ENCODE data around the gene DNAJB6. TPM values are rescaled to one million over a fixed set of nuclear protein-coding genes. Genes with fewer than 3 reads are reported as not detected.
A peak's percentile ranks its signal among the peaks of the same experiment; 100 is the strongest.

The DNAJB6 gene
- total RNA-seq, 1 donor from 2014 or later: 155 TPM

DNA sequence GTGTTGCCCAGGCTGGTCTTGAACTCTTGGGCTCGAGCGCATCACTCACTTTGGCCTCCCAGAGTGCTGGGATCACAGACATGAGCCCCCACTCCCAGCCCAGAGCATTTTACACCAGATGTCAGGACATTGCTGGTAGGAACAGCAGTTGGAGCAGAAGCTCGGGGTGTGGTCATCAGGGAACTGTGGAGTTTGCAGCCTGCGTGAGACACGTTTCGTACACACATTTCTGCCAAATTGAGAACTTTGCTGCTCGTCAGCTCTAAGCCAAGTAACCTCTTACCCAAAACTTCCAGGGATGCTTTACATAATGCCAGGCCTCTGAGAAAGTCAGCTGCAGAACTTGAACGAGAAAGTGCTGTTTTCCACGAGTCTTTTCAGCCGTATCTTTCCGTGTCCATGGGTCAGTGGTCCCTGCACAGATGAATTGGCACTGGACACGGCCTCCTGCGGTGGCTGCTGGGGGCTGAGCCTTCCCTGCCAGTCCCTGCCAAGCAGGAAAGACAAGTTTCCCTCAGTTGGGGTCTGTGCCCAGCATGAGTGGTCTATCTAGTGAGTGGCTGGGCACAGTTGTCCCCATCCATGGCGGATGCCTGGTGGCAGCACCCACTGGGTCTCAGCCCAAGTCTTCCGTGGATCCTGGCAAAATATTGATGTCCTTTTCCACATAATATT is 54.4 kb downstream of the DNAJB6 start:
- Mint-ChIP-seq H3K36me3 (ENCODE audit: low read depth, unreplicated experiment) (peaks cover 20% of the 10 kb centered on the region), H3K27ac (ENCODE audit: unreplicated experiment) (no peak overlapping the region), H3K9me3 (ENCODE audit: unreplicated experiment) (no peaks in the 10 kb centered on the region), H3K4me3 (ENCODE audit: unreplicated experiment) (no peak overlapping the region), H3K4me1 (ENCODE audit: unreplicated experiment) (peaks cover 8% of the 10 kb centered on the region), H3K27me3 (ENCODE audit: unreplicated experiment) (peaks cover 3% of the 10 kb centered on the region)
- DNase-seq (ENCODE audit: low spot score): no peak
- TF ChIP-seq, protein P1, sequence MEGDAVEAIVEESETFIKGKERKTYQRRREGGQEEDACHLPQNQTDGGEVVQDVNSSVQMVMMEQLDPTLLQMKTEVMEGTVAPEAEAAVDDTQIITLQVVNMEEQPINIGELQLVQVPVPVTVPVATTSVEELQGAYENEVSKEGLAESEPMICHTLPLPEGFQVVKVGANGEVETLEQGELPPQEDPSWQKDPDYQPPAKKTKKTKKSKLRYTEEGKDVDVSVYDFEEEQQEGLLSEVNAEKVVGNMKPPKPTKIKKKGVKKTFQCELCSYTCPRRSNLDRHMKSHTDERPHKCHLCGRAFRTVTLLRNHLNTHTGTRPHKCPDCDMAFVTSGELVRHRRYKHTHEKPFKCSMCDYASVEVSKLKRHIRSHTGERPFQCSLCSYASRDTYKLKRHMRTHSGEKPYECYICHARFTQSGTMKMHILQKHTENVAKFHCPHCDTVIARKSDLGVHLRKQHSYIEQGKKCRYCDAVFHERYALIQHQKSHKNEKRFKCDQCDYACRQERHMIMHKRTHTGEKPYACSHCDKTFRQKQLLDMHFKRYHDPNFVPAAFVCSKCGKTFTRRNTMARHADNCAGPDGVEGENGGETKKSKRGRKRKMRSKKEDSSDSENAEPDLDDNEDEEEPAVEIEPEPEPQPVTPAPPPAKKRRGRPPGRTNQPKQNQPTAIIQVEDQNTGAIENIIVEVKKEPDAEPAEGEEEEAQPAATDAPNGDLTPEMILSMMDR (IDR thresholded peaks at IDR 0.05; ENCODE audit: unreplicated experiment): no peak

- H3K9me3 Mint-ChIP-seq (ENCODE audit: unreplicated experiment): no peaks in the 10 kb centered on the region
- H3K4me1 Mint-ChIP-seq (ENCODE audit: unreplicated experiment): peaks cover 9% of the 10 kb centered on the region
- TF ChIP-seq, protein P1 (IDR thresholded peaks at IDR 0.05; ENCODE audit: unreplicated experiment): no peak
- peaks cover 3% of the 10 kb centered on the region for H3K27me3 Mint-ChIP-seq (ENCODE audit: unreplicated experiment)
- no peak overlapping the region for H3K4me3 Mint-ChIP-seq (ENCODE audit: unreplicated experiment)
- no peak for DNase-seq (ENCODE audit: low spot score)
- peaks cover 21% of the 10 kb centered on the region for H3K36me3 Mint-ChIP-seq (ENCODE audit: low read depth, unreplicated experiment)
- H3K27ac Mint-ChIP-seq (ENCODE audit: unreplicated experiment): peak overlapping the region; percentile 67
Measured at GRCh38 chr7:157392256-157393037, 55.6 kb downstream of the DNAJB6 start.

GRCh38 chr7:157394246-157395191 is 57.7 kb downstream of the DNAJB6 start:
- DNase-seq (ENCODE audit: low spot score): no peak
- H3K27me3 Mint-ChIP-seq (ENCODE audit: unreplicated experiment): peaks cover 2% of the 10 kb centered on the region
- peaks cover 11% of the 10 kb centered on the region for H3K4me1 Mint-ChIP-seq (ENCODE audit: unreplicated experiment)
- peaks cover 27% of the 10 kb centered on the region for H3K36me3 Mint-ChIP-seq (ENCODE audit: low read depth, unreplicated experiment)
- no peaks in the 10 kb centered on the region for H3K9me3 Mint-ChIP-seq (ENCODE audit: unreplicated experiment)
- TF ChIP-seq, protein P1 (IDR thresholded peaks at IDR 0.05; ENCODE audit: unreplicated experiment): no peak
- H3K4me3 Mint-ChIP-seq (ENCODE audit: unreplicated experiment): no peak overlapping the region
- H3K27ac Mint-ChIP-seq (ENCODE audit: unreplicated experiment): no peak overlapping the region

DNA sequence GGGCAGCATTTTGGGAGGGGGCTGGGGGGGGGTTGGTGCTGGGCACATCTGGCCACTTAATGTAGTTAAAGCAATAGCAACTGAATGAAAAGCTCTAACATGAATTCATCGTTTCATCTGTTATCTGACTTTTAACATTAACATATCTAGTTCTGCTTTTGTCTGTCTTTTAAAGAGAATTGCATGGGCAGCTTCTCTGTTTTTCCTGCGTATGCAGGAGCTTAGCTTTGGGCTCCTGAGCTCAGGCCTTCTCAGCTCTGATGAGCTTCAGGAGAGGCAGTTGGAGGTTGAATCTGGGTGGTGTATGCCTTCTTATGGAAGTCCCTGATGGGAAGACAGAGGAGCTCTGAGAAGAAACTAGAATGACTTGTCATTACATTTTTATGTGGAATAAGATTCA is 58.4 kb downstream of the DNAJB6 start:
- no peak overlapping the region for H3K27ac Mint-ChIP-seq (ENCODE audit: unreplicated experiment)

More for the DNA sequence above, 58.4 kb downstream of the DNAJB6 start:
- TF ChIP-seq, protein P1 (IDR thresholded peaks at IDR 0.05; ENCODE audit: unreplicated experiment): no peak
- DNase-seq (ENCODE audit: low spot score): no peak
- Mint-ChIP-seq H3K36me3 (ENCODE audit: low read depth, unreplicated experiment) (peaks cover 32% of the 10 kb centered on the region), H3K27me3 (ENCODE audit: unreplicated experiment) (peaks cover 2% of the 10 kb centered on the region), H3K9me3 (ENCODE audit: unreplicated experiment) (no peaks in the 10 kb centered on the region), H3K4me1 (ENCODE audit: unreplicated experiment) (peaks cover 11% of the 10 kb centered on the region), H3K4me3 (ENCODE audit: unreplicated experiment) (no peak overlapping the region)

All from endothelial cell (in vitro differentiated cells).